Measurements from ENCODE around the gene TCN2. TPM values are rescaled to one million over a fixed set of nuclear protein-coding genes. Genes with fewer than 3 reads are reported as not detected.
"Not testable (repeated sequence)": the region's sequence is repeated elsewhere in the genome, so short reads cannot be mapped to it uniquely, and the experiment has no call there.

TCN2 gene
- total RNA-seq, 2 experiments from 2014 or later, result 3.8 TPM; not detected in 1

GRCh38 chr22:30591588-30592359 lies 15.2 kb upstream of the TCN2 start, which contains the start of gene PES1:
PES1 (minus strand) TSS chr22:30591910; CDS start chr22:30591833, 77 bp downstream.
- H3K4me2 ChIP-seq (ENCODE audit: low read length), result peak within 1 kb of the TSS; percentile 84
- CTCF ChIA-PET (ENCODE audit: unreplicated experiment), result no interaction called here
- no peaks in the 10 kb centered on the region for H3K9me2 ChIP-seq (ENCODE audit: insufficient read depth, low read length)
- peaks cover 11% of the 10 kb centered on the region for H3K4me1 ChIP-seq (ENCODE audit: insufficient read depth, low read length, poor library complexity, severe bottlenecking)
- no TSS peak for BruUV-seq (replicated peaks)
- TF ChIP-seq CTCF (conservative IDR thresholded peaks at IDR 0.05; ENCODE audit: low read length) (no peak), EZH2phosphoT487 (IDR thresholded peaks at IDR 0.05; ENCODE audit: borderline replicate concordance, low read depth, low read length) (no peak)
- H3K4me3 ChIP-seq (ENCODE audit: low read depth, low read length, poor library complexity, severe bottlenecking), result peak within 1 kb of the TSS; percentile 95
- POLR2A ChIA-PET, result interaction anchor here (0.6 to 1.6 kb wide), 3 partner anchors 9 to 356 kb away, joined by 3 to 5 read pairs (median 3); no protein-coding TSS in a partner anchor
- intact Hi-C loops (cut with micrococcal nuclease; ENCODE audit: unreplicated experiment), result loop anchor here (5.0 kb wide), 1 partner anchor 491 kb away; the partner anchor contains the start of gene SMTN
- H3K36me3 ChIP-seq (ENCODE audit: insufficient read depth, low read length), result peaks cover 28% of the 10 kb centered on the region
- H3K79me2 ChIP-seq (ENCODE audit: insufficient read depth, low read depth, low read length), result peaks cover 23% of the 10 kb centered on the region
- peak; percentile 99 for DNase-seq (ENCODE audit: low spot score)
- peaks cover 17% of the 10 kb centered on the region; the same call in 1 of the 2 replicates for H4K20me1 ChIP-seq (ENCODE audit: insufficient read depth, low read length)
- peak within 1 kb of the TSS; percentile 49 for H3K27ac ChIP-seq (ENCODE audit: low read depth, low read length, poor library complexity, severe bottlenecking)
- H3K9me3 ChIP-seq (ENCODE audit: low read length), result no peaks in the 10 kb centered on the region
- H2AFZ ChIP-seq (ENCODE audit: low read length), result peak within 1 kb of the TSS; percentile 11; the same call in 1 of the 2 replicates

DNA sequence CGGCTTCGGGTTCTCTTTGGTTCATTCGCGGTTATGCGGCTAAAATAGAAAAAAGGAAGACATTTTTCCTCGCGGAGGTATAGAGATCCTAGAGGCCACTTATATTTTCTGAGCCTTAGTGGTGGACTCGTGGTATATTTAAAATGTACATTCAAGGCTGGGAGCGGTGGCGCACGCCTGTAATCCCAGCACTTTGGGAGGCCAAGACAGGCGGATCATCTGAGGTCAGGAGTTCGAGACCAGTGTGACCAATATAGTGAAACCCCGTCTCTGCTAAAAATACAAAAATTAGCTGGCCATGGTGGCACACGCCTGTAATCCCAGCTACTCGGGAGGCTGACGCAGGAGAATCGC lies 14.6 kb upstream of the TCN2 start:
- intact Hi-C loops (cut with micrococcal nuclease; ENCODE audit: unreplicated experiment), result loop anchor here (5.0 kb wide), 1 partner anchor 490 kb away; the partner anchor contains the start of gene SMTN
- Histone ChIP-seq H3K4me3 (ENCODE audit: low read depth, low read length, poor library complexity, severe bottlenecking) (peak overlapping the region; percentile 95), H3K36me3 (ENCODE audit: insufficient read depth, low read length) (peaks cover 22% of the 10 kb centered on the region), H3K4me1 (ENCODE audit: insufficient read depth, low read length, poor library complexity, severe bottlenecking) (peaks cover 11% of the 10 kb centered on the region), H4K20me1 (ENCODE audit: insufficient read depth, low read length) (peaks cover 17% of the 10 kb centered on the region; the same call in 1 of the 2 replicates), H3K79me2 (ENCODE audit: insufficient read depth, low read depth, low read length) (peaks cover 23% of the 10 kb centered on the region), H3K4me2 (ENCODE audit: low read length) (peak overlapping the region; percentile 84)
- POLR2A ChIA-PET, result interaction anchor here (1.6 kb wide), 1 partner anchor 14 kb away, joined by 3 read pairs; no protein-coding TSS in a partner anchor
- DNase-seq (ENCODE audit: low spot score); H3K27ac ChIP-seq (ENCODE audit: low read depth, low read length, poor library complexity, severe bottlenecking); H3K9me3 ChIP-seq (ENCODE audit: low read length); CTCF ChIA-PET (ENCODE audit: unreplicated experiment); H3K9me2 ChIP-seq (ENCODE audit: insufficient read depth, low read length); H2AFZ ChIP-seq (ENCODE audit: low read length); BruUV-seq (replicated peaks): not testable (repeated sequence)

- TF ChIP-seq EZH2phosphoT487 (IDR thresholded peaks at IDR 0.05; ENCODE audit: borderline replicate concordance, low read depth, low read length) (no peak), CTCF (conservative IDR thresholded peaks at IDR 0.05; ENCODE audit: low read length) (no peak)
- POLR2A ChIA-PET, result no interaction called here
- H3K36me3 ChIP-seq (ENCODE audit: insufficient read depth, low read length), result no peaks in the 10 kb centered on the region
- peaks cover 2% of the 10 kb centered on the region; the same call in 1 of the 2 replicates for H4K20me1 ChIP-seq (ENCODE audit: insufficient read depth, low read length)
- CTCF ChIA-PET (ENCODE audit: unreplicated experiment), result no interaction called here
- peaks cover 5% of the 10 kb centered on the region for H3K79me2 ChIP-seq (ENCODE audit: insufficient read depth, low read depth, low read length)
- no peaks in the 10 kb centered on the region for H3K9me2 ChIP-seq (ENCODE audit: insufficient read depth, low read length)
- H3K27ac ChIP-seq (ENCODE audit: low read depth, low read length, poor library complexity, severe bottlenecking), result no peak overlapping the region
- no peak for DNase-seq (ENCODE audit: low spot score)
- H3K4me1 ChIP-seq (ENCODE audit: insufficient read depth, low read length, poor library complexity, severe bottlenecking), result no peaks in the 10 kb centered on the region
- H3K4me3 ChIP-seq (ENCODE audit: low read depth, low read length, poor library complexity, severe bottlenecking), result no peak overlapping the region
- no peaks in the 10 kb centered on the region for H3K9me3 ChIP-seq (ENCODE audit: low read length)
- no peak overlapping the region for H3K4me2 ChIP-seq (ENCODE audit: low read length)
- intact Hi-C loops (cut with micrococcal nuclease; ENCODE audit: unreplicated experiment), result no loop called here
- no peak overlapping the region for H2AFZ ChIP-seq (ENCODE audit: low read length)
- no TSS peak for BruUV-seq (replicated peaks)
These were observed 10.8 kb upstream of the TCN2 start for GRCh38 chr22:30596199-30596598.
